CD14-positive monocyte (primary cell): Measurements from ENCODE around the gene HNRNPH1. TPM values are rescaled to one million over a fixed set of nuclear protein-coding genes. Genes with fewer than 3 reads are reported as not detected.
"Not testable (repeated sequence)": the region's sequence is repeated elsewhere in the genome, so short reads cannot be mapped to it uniquely, and the experiment has no call there.

Experiments
- DNase-seq, 3 donors: peaks; one replicate each; pipeline ENCODE4 v3.0.0-alpha.2; 2011 to 2022
- H2AFZ ChIP-seq: 2 replicates; pipeline ENCODE4 v1.6.0; 2012; ENCODE audit warnings: mild to moderate bottlenecking, low read depth, low read length, inconsistent platforms; ENCODE audit not compliant: insufficient read depth, poor library complexity, severe bottlenecking
- H3K27ac ChIP-seq, 2 donors: 1 replicate in 1 of 2; 2 replicates in 1 of 2; pipeline ENCODE4 v1.5.1; 2012 to 2013; ENCODE audit warnings: low read length in 2 of 2, control low read depth in 1 of 2, inconsistent platforms in 1 of 2, low read depth in 1 of 2, mild to moderate bottlenecking in 1 of 2
- H3K27me3 ChIP-seq, 2 donors: one replicate each; pipeline versions ENCODE4 v1.6.0 to v1.6.1; 2011 to 2013; ENCODE audit warnings: low read length in 2 of 2; ENCODE audit not compliant: control insufficient read depth in 2 of 2, insufficient read depth in 2 of 2
- H3K36me3 ChIP-seq, 2 donors: replicated peaks in 1 of 2; 1 replicate in 1 of 2; 2 replicates in 1 of 2; pipeline versions ENCODE4 v1.5.1 to v1.6.1; 2012 to 2013; ENCODE audit warnings: low read length in 2 of 2, control low read depth in 1 of 2, inconsistent platforms in 1 of 2, mild to moderate bottlenecking in 1 of 2; ENCODE audit not compliant: insufficient read depth in 2 of 2, control insufficient read depth in 1 of 2
- H3K4me1 ChIP-seq, 2 donors: 1 replicate in 1 of 2; 2 replicates in 1 of 2; pipeline versions ENCODE4 v1.5.1 to v1.6.1; 2012 to 2013; ENCODE audit warnings: low read length in 2 of 2, control low read depth in 1 of 2, inconsistent platforms in 1 of 2, mild to moderate bottlenecking in 1 of 2, moderate library complexity in 1 of 2; ENCODE audit not compliant: insufficient read depth in 2 of 2, control insufficient read depth in 1 of 2
- H3K4me2 ChIP-seq: replicated peaks from 2 replicates; pipeline ENCODE3; 2012; ENCODE audit warnings: low read length, moderate library complexity, mild to moderate bottlenecking; ENCODE audit not compliant: poor library complexity, severe bottlenecking; ENCODE audit errors: extremely low read depth
- H3K4me3 ChIP-seq, 3 experiments: fragments of 200-600 bp in 1 of 3; sonication (generic) in 1 of 3; replicated peaks in 1 of 3; 1 replicate in 2 of 3; 2 replicates in 1 of 3; pipeline ENCODE4 v1.5.1; 2011 to 2013; ENCODE audit warnings: low read length in 3 of 3, mild to moderate bottlenecking in 3 of 3, control low read depth in 2 of 3, low read depth in 2 of 3, inconsistent platforms in 1 of 3, moderate library complexity in 1 of 3
- H3K79me2 ChIP-seq: 2 replicates; pipeline ENCODE4 v1.6.0; 2012; ENCODE audit warnings: mild to moderate bottlenecking, control low read depth, inconsistent platforms, low read length, moderate library complexity; ENCODE audit not compliant: insufficient read depth
- H3K9ac ChIP-seq: 2 replicates; pipeline ENCODE4 v1.6.0; 2017; ENCODE audit warnings: low read length, mild to moderate bottlenecking; ENCODE audit not compliant: insufficient read depth, poor library complexity, severe bottlenecking
- H3K9me3 ChIP-seq, 2 donors: replicated peaks in 1 of 2; 1 replicate in 1 of 2; 2 replicates in 1 of 2; pipeline versions ENCODE4 v1.5.1 to v1.6.1; 2012 to 2013; ENCODE audit warnings: low read length in 2 of 2, control low read depth in 1 of 2; ENCODE audit not compliant: control insufficient read depth in 1 of 2, insufficient read depth in 1 of 2
- H4K20me1 ChIP-seq: 2 replicates; pipeline ENCODE4 v1.6.0; 2012; ENCODE audit warnings: mild to moderate bottlenecking, low read length, control low read depth, moderate library complexity; ENCODE audit not compliant: insufficient read depth
- H3K27ac Mint-ChIP-seq, 7 donors: one replicate each; pipeline ENCODE4 v1.8.0; 2020; ENCODE audit warnings: mild to moderate bottlenecking in 7 of 7, mixed read lengths in 7 of 7, moderate library complexity in 6 of 7, inconsistent platforms in 2 of 7
- H3K27me3 Mint-ChIP-seq, 3 donors: one replicate each; pipeline ENCODE4 v1.8.0; 2021 to 2022; ENCODE audit warnings: low read depth in 3 of 3, mild to moderate bottlenecking in 3 of 3, mixed read lengths in 3 of 3, moderate library complexity in 3 of 3, inconsistent platforms in 1 of 3
- H3K36me3 Mint-ChIP-seq, 2 donors: one replicate each; pipeline ENCODE4 v1.8.0; 2020; ENCODE audit warnings: mixed read lengths in 2 of 2, inconsistent platforms in 1 of 2, mild to moderate bottlenecking in 1 of 2
- H3K4me1 Mint-ChIP-seq: one replicate; pipeline ENCODE4 v1.8.0; 2020; ENCODE audit warnings: mild to moderate bottlenecking, mixed read lengths
- H3K4me3 Mint-ChIP-seq, 2 donors: one replicate each; pipeline ENCODE4 v1.8.0; 2020; ENCODE audit warnings: mild to moderate bottlenecking in 2 of 2, mixed read lengths in 2 of 2, moderate library complexity in 1 of 2
- H3K9me3 Mint-ChIP-seq, 7 donors: one replicate each; pipeline ENCODE4 v1.8.0; 2020 to 2022; ENCODE audit warnings: mixed read lengths in 7 of 7, mild to moderate bottlenecking in 6 of 7, moderate library complexity in 6 of 7, inconsistent platforms in 2 of 7
- CTCF ChIP-seq: fragments of 200-600 bp; IDR thresholded peaks from one replicate; pipeline ENCODE4 v1.8.0; 2022; ENCODE audit warnings: antibody characterized with exemption, mild to moderate bottlenecking
- WGBS: methylation state at CpG from one replicate; pipeline ENCODE4 v1.1.5; 2013; ENCODE audit warnings: missing lambda C conversion rate; ENCODE audit not compliant: insufficient coverage; 5-methylcytosine and 5-hydroxymethylcytosine counted together
- intact Hi-C, 2 donors: fragments of 100-400 bp; cut with micrococcal nuclease; formaldehyde crosslinking; loops; one replicate each; pipeline versions ENCODE4 v1.15.0 to v1.15.1; 2023
- polyA plus RNA-seq, 3 donors: library from polyadenylated mRNA; depleted of rRNA in 1 of 3; unstranded in 2 of 3; stranded (reverse) in 1 of 3; fragments of 300-500 nt in 2 of 3; fragments of >200 nt in 1 of 3; fragmentation: Illumina TruSeq in 2 of 3; gene quantifications; 1 replicate in 2 of 3; 2 replicates in 1 of 3; pipeline ENCODE4 v1.2.3, GENCODE V29; 2012 to 2021

The HNRNPH1 gene
- polyA plus RNA-seq, 3 donors = 47.4 to 522 (median 51.9) TPM

DNA sequence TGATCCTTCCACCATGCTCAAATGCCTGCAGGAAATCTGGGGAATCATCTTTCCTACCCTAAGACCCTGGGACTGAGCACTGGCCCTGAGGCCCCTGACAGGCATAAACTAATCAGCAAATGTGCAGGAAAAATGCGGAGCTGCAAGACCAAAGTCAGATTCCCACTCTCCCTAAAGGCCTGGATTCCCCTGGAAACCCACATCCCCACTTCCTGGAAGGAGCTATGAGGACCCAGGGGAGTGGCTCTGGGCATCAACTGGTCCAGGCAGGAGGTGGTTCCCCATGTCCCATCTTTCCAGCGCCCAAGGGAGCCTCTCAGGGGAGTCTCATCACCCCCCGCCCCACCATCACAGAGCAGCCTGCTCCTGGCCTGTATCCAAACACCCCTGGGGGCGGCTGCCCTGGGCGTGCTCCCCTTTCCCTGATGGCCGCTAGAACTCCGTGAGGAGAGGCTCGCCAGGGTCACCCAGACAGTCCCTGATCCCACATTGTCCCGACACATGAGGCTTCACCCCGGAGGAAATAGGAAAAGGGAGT, 25.8 kb upstream of the HNRNPH1 start:
- H3K9me3 ChIP-seq, H3K4me1 ChIP-seq, DNase-seq, H3K36me3 Mint-ChIP-seq, H3K36me3 ChIP-seq, H3K4me3 ChIP-seq, H3K9ac ChIP-seq, H3K79me2 ChIP-seq, H3K4me2 ChIP-seq, H3K4me1 Mint-ChIP-seq, H3K9me3 Mint-ChIP-seq, H3K4me3 Mint-ChIP-seq, H3K27me3 ChIP-seq, H3K27ac ChIP-seq, H4K20me1 ChIP-seq, H2AFZ ChIP-seq, H3K27ac Mint-ChIP-seq, intact Hi-C loops: not testable (repeated sequence)
- 100% methylated on average over 3 of the region's 10 CpGs for WGBS
- peaks cover 2 to 11% (median 4%) of the 10 kb centered on the region in 3 donors for H3K27me3 Mint-ChIP-seq

DNA sequence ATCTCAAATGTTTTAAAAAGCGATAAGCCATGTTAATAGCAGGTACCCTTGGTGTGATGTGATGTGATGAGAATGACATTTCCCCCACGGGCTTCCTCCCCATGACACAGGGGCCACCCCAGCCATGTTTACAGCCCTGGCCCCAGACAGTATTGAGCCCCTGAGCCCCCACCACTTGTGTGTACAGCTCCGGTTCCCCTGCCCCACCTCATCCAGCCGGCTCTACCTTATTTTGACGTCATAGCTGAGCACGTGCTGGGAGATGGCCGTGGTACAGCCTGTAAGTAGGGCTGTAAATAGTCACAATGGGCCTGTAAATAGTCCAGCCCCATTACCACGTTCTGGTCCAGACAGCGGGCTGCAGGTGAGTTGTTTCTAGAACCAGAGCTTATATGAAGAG, 24.9 kb upstream of the HNRNPH1 start:
- no peak overlapping the region for H3K4me2 ChIP-seq
- Mint-ChIP-seq H3K4me1 (no peaks in the 10 kb centered on the region), H3K9me3 (peaks cover 0 to 3% (median 0%) of the 10 kb centered on the region in 7 donors), H3K36me3 (no peaks in the 10 kb centered on the region), H3K4me3 (no peak overlapping the region), H3K27ac (no peak overlapping the region), H3K27me3 (peaks cover 2 to 11% (median 4%) of the 10 kb centered on the region in 3 donors)
- no peaks in the 10 kb centered on the region for H3K36me3 ChIP-seq
- no peak overlapping the region for H3K27ac ChIP-seq
- DNase-seq = no peak
- no peak overlapping the region for H2AFZ ChIP-seq
- WGBS = no CpG with 5 or more reads among the region's 9 CpGs
- intact Hi-C loops = no loop called here
- H3K79me2 ChIP-seq = no peaks in the 10 kb centered on the region
- no peaks in the 10 kb centered on the region for H4K20me1 ChIP-seq
- H3K9me3 ChIP-seq = no peaks in the 10 kb centered on the region
- no peak overlapping the region for H3K9ac ChIP-seq
- no peak overlapping the region for H3K4me3 ChIP-seq
- H3K4me1 ChIP-seq = no peaks in the 10 kb centered on the region
- no peak for TF ChIP-seq CTCF
- H3K27me3 ChIP-seq = no peaks in the 10 kb centered on the region

DNA sequence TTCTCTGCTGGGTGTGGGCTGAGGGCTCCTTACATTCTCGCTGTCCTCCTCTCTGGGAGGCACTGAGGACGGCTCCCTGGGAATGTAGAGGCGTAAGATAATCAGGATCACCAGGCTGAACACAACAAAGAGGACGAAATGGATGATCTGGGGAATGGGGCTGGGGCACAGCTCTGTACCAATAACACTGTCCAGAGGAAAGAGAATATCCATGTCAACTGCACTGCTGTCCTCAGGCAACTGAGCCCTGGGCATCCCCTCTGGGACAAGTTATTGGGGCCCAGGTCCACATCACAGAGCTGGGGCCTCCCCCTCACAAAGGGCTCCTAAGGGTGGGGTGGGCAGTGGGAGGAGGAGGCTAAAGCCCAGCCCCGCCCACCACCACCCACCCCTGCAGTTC, 21.3 kb upstream of the HNRNPH1 start:
- H4K20me1 ChIP-seq, H3K4me3 ChIP-seq, H3K4me1 Mint-ChIP-seq, H3K4me1 ChIP-seq, H3K27ac ChIP-seq, H3K27me3 Mint-ChIP-seq, DNase-seq, H3K4me2 ChIP-seq, H2AFZ ChIP-seq, H3K4me3 Mint-ChIP-seq, H3K27me3 ChIP-seq, intact Hi-C loops, H3K9me3 Mint-ChIP-seq, H3K36me3 Mint-ChIP-seq, H3K9ac ChIP-seq, H3K79me2 ChIP-seq, H3K9me3 ChIP-seq, H3K36me3 ChIP-seq: not testable (repeated sequence)
- WGBS = 100% methylated on average over 1 of the region's 5 CpGs
- H3K27ac Mint-ChIP-seq = peak overlapping the region in 1 of 7 donors; percentile 49

DNA sequence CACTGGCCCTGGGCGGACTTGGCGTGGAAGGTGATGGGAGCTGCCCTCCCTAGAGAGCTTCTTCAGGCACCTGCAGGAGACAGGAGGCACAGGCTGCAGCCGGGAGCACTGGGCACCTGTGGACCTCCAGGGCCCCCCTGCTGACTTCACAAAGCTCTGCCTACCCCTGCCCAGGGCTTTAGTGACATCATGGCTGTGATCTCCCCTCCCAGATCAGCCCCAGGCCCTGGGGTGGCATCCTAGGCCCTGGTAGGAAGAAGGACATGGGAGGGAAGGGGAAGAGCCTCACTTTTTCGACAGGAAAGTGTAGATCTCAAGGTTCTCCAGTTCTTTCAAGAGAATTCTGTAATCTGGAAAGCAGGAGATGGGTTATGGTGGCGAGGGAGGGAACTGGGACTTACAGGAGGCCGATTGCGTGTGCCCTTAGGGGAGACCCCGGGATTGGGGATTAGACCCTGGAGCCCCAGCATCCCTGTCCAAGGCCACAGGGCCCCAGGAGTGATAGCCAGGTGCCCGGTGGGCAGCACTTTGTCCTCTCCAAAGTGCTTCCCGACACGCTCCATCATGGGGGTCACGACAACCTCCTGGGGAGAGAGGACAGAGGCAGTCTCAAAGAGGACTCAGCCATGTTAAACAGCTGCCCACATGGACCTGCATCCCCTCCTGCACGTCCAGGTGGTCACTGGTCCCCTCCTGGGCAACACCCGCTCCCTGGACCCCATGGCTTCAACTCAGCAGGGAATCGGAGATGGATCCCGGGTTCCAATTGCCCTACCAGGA, 19.9 kb upstream of the HNRNPH1 start:
- H3K27ac Mint-ChIP-seq, H3K9me3 Mint-ChIP-seq, H3K9me3 ChIP-seq, H3K4me1 Mint-ChIP-seq, H3K4me2 ChIP-seq, H3K4me3 Mint-ChIP-seq, H3K36me3 Mint-ChIP-seq, H3K27me3 Mint-ChIP-seq, H3K27me3 ChIP-seq, H3K4me1 ChIP-seq, H3K4me3 ChIP-seq, H3K36me3 ChIP-seq, H4K20me1 ChIP-seq, H3K27ac ChIP-seq, H2AFZ ChIP-seq, DNase-seq, intact Hi-C loops, H3K79me2 ChIP-seq, H3K9ac ChIP-seq: not testable (repeated sequence)
- WGBS = 92% methylated on average over 12 of the region's 16 CpGs
